Skeletal muscle tissue (tissue), 4 donors: ENCODE data around the gene VWC2. TPM values are rescaled to one million over a fixed set of nuclear protein-coding genes. Genes with fewer than 3 reads are reported as not detected.

Source experiments
- H3K27ac ChIP-seq: one replicate; pipeline ENCODE4 v1.7.0; 2013; ENCODE audit warnings: mild to moderate bottlenecking, low read depth, low read length, inconsistent platforms
- H3K27me3 ChIP-seq, 3 donors: one replicate each; pipeline ENCODE4 v1.7.0; 2013; ENCODE audit warnings: low read length in 3 of 3; ENCODE audit not compliant: control insufficient read depth in 3 of 3, insufficient read depth in 3 of 3
- H3K36me3 ChIP-seq, 3 donors: one replicate each; pipeline ENCODE4 v1.7.0; 2013; ENCODE audit warnings: low read length in 3 of 3; ENCODE audit not compliant: control insufficient read depth in 3 of 3, insufficient read depth in 3 of 3
- H3K4me1 ChIP-seq, 3 donors: one replicate each; pipeline ENCODE4 v1.7.0; 2013; ENCODE audit warnings: low read length in 3 of 3, mild to moderate bottlenecking in 3 of 3; ENCODE audit not compliant: control insufficient read depth in 3 of 3, insufficient read depth in 3 of 3
- H3K4me3 ChIP-seq, 3 donors: one replicate each; pipeline ENCODE4 v1.7.0; 2013; ENCODE audit warnings: low read length in 3 of 3
- H3K9ac ChIP-seq, 3 donors: one replicate each; pipeline ENCODE4 v1.7.0; 2013; ENCODE audit warnings: low read length in 3 of 3, mild to moderate bottlenecking in 3 of 3, moderate library complexity in 2 of 3, low read depth in 1 of 3
- H3K9me3 ChIP-seq, 3 donors: one replicate each; pipeline ENCODE4 v1.7.0; 2013; ENCODE audit warnings: low read length in 3 of 3; ENCODE audit not compliant: control insufficient read depth in 3 of 3
- total RNA-seq: library from RNA; depleted of rRNA; stranded (reverse); fragments of >200 nt; gene quantifications from one replicate; pipeline ENCODE4 v1.2.3, GENCODE V29; 2014
- donor health status: Osteomylitis.

The VWC2 gene
- total RNA-seq, result under 0.01 TPM

DNA sequence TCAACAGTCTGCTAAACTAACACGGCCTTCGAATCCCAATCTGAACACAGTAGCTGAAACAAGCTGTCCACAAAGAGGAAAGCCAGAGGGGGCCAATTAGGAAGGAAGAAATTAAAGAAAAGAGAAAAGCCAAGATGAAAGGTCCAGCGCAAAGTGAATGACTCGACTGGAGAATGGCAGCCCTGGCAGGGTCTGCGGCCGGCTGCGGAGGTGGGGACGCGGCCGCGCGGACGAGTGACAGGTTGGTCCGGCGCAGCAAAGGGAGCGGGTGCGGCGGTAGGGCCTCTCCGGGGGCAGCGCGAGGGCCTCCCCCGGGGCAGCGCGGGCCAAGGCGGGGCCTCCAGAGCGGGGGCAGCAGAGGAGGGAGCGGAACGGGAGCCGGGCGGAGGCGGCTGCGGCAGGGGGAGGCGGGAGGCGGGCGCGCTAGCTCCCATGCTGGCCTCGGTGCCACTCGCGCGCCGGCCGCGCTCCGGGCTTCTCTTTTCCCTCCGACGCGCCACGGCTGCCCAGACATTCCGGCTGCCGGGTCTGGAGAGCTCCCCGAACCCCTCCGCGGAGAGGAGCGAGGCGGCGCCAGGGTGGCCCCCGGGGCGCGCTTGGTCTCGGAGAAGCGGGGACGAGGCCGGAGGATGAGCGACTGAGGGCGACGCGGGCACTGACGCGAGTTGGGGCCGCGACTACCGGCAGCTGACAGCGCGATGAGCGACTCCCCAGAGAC, at the start of gene VWC2:
VWC2 (plus strand) TSS at position 421 of the 718 bp plus-strand sequence. CDS start 1,798 bp downstream, outside the sequence.
- H3K36me3 ChIP-seq, result no peaks in the 10 kb centered on the region
- peaks cover 8 to 17% (median 12%) of the 10 kb centered on the region in 3 donors for H3K4me1 ChIP-seq
- peaks cover 40 to 54% (median 43%) of the 10 kb centered on the region in 3 donors for H3K27me3 ChIP-seq
- H3K9ac ChIP-seq, result peak within 1 kb of the TSS in 2 of 3 donors; percentile 8 to 23
- H3K9me3 ChIP-seq, result no peaks in the 10 kb centered on the region
- H3K27ac ChIP-seq, result no peak within 1 kb of the TSS
- peak within 1 kb of the TSS; percentile 23 to 52 (median 29) for H3K4me3 ChIP-seq

DNA sequence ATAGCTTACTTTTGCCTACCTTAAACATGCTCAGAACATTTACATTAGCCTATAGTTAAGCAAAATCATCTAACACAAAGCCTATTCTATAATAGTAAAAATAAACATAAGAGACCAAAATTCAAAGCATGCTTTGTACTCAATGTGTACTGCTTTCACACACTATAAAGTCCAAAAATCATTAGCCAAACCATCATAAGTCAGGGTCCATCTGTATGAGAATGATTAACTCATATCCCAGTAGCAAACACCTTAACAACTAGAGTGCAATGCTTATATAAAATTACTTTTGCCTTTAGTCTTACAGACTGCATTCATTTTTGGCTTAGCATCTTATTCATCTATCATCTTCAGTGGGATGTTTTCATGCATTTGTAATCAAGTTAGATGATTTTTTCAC, 49.4 kb upstream of the VWC2 start:
- no peaks in the 10 kb centered on the region for H3K36me3 ChIP-seq
- no peak overlapping the region for H3K4me3 ChIP-seq
- H3K4me1 ChIP-seq, result no peaks in the 10 kb centered on the region
- H3K27ac ChIP-seq, result no peak overlapping the region
- H3K9ac ChIP-seq, result no peak overlapping the region
- H3K27me3 ChIP-seq, result no peaks in the 10 kb centered on the region
- no peaks in the 10 kb centered on the region for H3K9me3 ChIP-seq

DNA sequence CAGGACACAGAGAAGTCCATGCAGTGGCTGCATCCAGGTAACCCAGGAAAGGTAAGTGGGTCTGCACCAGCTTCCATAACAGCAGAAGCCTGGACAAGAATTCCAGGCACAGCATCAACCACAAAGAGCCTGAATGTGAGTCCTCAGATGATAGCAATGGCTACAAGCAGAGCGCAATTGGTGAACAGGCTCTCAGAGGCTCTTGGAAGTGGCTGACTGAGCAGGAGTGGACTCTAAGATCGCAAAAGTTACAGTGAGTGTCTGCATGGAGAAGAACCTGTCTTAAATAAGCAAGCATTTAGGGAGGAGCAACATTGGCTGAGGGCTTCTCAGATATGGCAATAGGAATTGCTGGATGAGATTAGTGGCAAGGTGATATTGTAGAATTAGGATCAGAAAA, 41.6 kb upstream of the VWC2 start:
- H3K4me1 ChIP-seq, result no peaks in the 10 kb centered on the region

DNA sequence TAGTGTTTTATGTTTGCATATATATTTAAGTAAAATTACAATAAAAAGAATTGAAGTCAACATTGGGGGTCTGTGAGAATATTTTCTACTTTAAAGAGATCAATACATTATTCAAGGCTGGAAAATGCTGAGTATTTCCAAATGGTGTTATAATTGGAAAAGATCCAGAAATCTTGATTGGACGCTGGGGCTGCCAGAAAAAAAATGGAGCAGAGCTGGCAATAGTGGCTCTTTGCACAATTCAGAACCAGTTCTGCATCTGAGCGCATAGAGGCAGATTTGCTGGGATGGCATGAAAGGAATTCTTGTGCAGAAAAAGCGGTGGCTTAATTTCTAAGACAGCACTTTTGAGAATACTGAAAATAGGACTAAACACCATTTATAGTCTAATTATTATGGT, 10.8 kb upstream of the VWC2 start:
- H3K4me1 ChIP-seq, result no peaks in the 10 kb centered on the region
- no peaks in the 10 kb centered on the region for H3K27me3 ChIP-seq
- no peak overlapping the region for H3K4me3 ChIP-seq
- no peaks in the 10 kb centered on the region for H3K36me3 ChIP-seq
- no peaks in the 10 kb centered on the region for H3K9me3 ChIP-seq
- H3K27ac ChIP-seq, result no peak overlapping the region
- no peak overlapping the region for H3K9ac ChIP-seq

More for the DNA sequence above, 41.6 kb upstream of the VWC2 start:
- Histone ChIP-seq H3K9ac (no peak overlapping the region), H3K27me3 (no peaks in the 10 kb centered on the region), H3K4me3 (no peak overlapping the region), H3K9me3 (no peaks in the 10 kb centered on the region), H3K36me3 (no peaks in the 10 kb centered on the region), H3K27ac (no peak overlapping the region)

DNA sequence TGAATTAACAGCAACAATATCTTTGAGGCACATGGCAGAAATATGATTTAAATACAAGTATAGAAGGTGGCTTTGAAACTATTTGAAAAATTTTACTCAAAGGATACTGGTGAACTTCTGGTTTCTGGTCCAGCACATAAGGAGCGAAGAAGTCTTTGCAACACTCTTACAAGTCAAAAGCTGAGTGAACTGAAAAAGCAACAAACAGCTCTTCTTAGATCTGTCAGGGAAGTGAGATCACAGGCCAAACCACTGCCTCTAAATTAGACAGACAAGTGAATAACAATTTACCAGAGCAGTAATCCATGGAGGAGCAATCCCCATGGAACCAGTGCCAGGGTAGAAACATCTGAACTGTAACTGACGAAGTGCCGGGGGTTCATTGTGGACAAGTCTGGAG, 9.6 kb upstream of the VWC2 start:
- Histone ChIP-seq H3K27me3 (no peaks in the 10 kb centered on the region), H3K36me3 (no peaks in the 10 kb centered on the region), H3K9ac (no peak overlapping the region), H3K27ac (no peak overlapping the region), H3K4me1 (no peaks in the 10 kb centered on the region), H3K4me3 (no peak overlapping the region), H3K9me3 (no peaks in the 10 kb centered on the region)

DNA sequence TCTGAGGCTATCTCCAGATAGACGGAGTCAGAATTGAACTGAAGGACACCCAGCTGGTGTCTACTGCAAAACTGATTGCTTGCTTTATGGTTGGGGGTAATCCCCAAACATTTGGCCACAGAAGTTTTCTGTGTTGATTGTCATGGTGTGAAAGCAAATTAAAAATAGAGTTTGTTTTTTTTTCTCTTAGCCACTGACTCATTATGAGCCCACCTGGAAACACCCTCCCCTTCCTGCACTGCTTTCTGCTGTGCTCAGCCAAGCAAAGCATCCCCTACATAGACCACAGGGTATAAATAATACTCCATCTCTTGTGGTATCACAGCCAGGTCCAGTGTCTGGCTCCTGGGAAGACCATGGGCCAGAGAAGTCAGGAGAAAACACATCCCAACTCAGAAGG, 6.5 kb upstream of the VWC2 start:
- Histone ChIP-seq H3K9ac (no peak overlapping the region), H3K36me3 (no peaks in the 10 kb centered on the region), H3K27me3 (peaks cover 0 to 6% (median 0%) of the 10 kb centered on the region in 3 donors), H3K4me3 (no peak overlapping the region), H3K4me1 (no peaks in the 10 kb centered on the region), H3K9me3 (no peaks in the 10 kb centered on the region), H3K27ac (no peak overlapping the region)

DNA sequence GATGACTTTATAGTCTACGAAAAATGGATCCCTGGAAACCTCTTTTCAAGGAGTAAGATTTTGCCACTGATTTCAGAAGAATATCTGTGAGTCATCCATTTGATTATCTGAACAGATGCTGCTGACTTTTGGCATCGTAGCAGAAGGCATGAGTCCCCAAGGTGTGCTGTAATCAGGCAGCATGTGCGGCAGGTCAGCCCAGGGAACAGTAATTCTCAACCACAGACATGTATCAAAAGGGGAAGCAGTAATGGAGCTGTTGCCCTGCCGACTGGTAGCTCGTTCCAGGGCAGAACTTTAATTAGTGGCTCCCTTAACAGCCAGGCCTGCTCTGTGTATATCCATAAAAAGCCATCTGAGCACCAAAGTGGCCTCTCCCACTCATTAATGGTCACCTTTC, 5.7 kb upstream of the VWC2 start:
- Histone ChIP-seq H3K9ac (no peak overlapping the region), H3K27me3 (peaks cover 5 to 13% (median 6%) of the 10 kb centered on the region in 3 donors), H3K27ac (no peak overlapping the region), H3K36me3 (no peaks in the 10 kb centered on the region), H3K9me3 (no peaks in the 10 kb centered on the region), H3K4me1 (no peaks in the 10 kb centered on the region), H3K4me3 (no peak overlapping the region)

DNA sequence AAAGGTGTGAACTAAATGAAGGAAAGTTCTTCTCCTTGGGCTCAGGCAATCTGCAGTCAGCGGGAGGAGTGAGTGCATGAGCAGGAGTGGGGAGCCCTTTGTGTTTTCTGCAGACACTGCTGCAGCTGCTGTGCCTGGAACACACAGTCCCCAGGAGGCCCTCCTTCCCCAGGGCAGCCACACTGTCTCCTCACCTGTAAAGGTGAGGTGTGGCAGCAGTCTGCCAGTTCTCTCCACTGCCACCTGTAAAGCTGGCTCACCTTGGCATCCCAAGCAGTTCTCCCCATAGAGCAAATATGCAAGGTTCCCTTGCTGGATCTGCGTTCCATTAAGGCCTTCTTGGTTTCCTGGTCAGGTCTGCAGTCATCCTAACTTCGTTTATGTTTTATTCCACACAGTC, 5.2 kb upstream of the VWC2 start:
- no peak overlapping the region for H3K4me3 ChIP-seq
- H3K36me3 ChIP-seq, result no peaks in the 10 kb centered on the region
- peaks cover 0 to 4% (median 2%) of the 10 kb centered on the region in 3 donors for H3K4me1 ChIP-seq
- no peak overlapping the region for H3K27ac ChIP-seq
- H3K27me3 ChIP-seq, result peaks cover 10 to 18% (median 11%) of the 10 kb centered on the region in 3 donors
- H3K9me3 ChIP-seq, result no peaks in the 10 kb centered on the region
- no peak overlapping the region for H3K9ac ChIP-seq

DNA sequence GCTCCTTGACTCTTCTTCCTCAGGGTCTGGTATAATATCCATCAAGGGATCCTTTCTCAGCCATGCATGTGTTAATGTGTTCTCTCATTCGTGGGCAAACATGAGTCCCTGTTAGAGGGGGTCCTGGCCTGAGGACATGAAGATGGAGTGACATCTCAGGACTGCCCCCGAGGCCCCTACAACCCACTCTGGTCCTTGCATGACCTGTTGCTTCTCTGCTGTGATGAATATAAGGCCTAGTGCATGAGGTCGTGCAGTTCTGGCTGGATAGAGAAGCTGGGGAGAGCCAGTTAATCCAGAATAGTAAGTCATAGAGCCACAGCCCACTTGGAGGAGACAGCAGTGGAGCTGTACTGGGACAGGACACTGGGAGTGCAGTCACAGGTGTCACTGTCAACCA, 4.6 kb upstream of the VWC2 start:
- Histone ChIP-seq H3K9ac (no peak overlapping the region), H3K9me3 (no peaks in the 10 kb centered on the region), H3K4me3 (no peak overlapping the region), H3K27ac (no peak overlapping the region), H3K36me3 (no peaks in the 10 kb centered on the region), H3K27me3 (peaks cover 10 to 24% (median 16%) of the 10 kb centered on the region in 3 donors), H3K4me1 (peaks cover 0 to 4% (median 2%) of the 10 kb centered on the region in 3 donors)

DNA sequence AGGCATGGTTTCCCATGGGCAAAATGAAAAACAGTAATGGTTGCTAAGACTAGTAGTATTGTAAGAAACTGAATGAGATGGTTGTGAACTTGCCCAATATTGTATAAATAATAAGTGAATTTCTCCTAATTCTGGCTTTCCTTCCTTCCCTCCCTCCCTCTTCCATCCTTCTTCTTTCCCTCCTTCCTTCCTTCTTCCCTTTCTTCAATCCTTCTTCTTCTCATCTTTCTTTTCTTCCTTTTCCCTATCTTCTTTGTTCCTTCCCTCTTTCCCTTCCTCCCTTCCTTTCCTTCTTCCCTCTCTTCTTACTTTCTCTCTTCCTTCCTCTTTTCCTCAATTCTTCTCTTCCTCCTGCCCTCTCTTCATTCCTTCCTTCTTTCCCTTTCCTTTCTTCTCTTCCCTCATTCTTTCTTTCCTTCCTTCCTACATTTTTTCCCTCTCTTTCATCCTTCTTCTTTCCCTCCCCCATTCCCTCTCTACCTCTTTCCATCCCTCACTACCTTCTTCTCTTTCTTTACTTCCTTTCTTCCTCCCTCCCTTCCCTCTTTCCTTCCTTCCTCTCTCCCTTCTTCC, 4.1 kb upstream of the VWC2 start:
- Histone ChIP-seq H3K27me3 (peaks cover 13 to 29% (median 21%) of the 10 kb centered on the region in 3 donors), H3K9ac (no peak overlapping the region), H3K36me3 (no peaks in the 10 kb centered on the region), H3K4me1 (peaks cover 4 to 7% (median 5%) of the 10 kb centered on the region in 3 donors), H3K27ac (no peak overlapping the region), H3K4me3 (no peak overlapping the region), H3K9me3 (no peaks in the 10 kb centered on the region)
